ENCODE measurements around the gene ZSCAN22. TPM values are rescaled to one million over a fixed set of nuclear protein-coding genes. Genes with fewer than 3 reads are reported as not detected.

Gene ZSCAN22
- total and polyA plus RNA-seq, 2 of the 13 experiments (the other 11 are each of a cell fraction or from before 2014, with no cell fraction given): 2.5 to 3.5 TPM

- TF ChIP-seq ARID2 (CRISPR knock-in tag; IDR thresholded peaks at IDR 0.05; ENCODE audit: borderline replicate concordance): 0 out of 2 replicates have a peak, but pooled peaks have one; percentile 51
- no peak for TF ChIP-seq ZMYM3 (CRISPR knock-in tag; IDR thresholded peaks at IDR 0.05)
- no peak for TF ChIP-seq ZNF138 (CRISPR knock-in tag; IDR thresholded peaks at IDR 0.05; ENCODE audit: low read depth)
- no peak for TF ChIP-seq ATF2 (CRISPR knock-in tag; IDR thresholded peaks at IDR 0.05)
- peak; percentile 5; the same call in 1 of the 2 replicates for TF ChIP-seq ZSCAN9 (CRISPR knock-in tag; IDR thresholded peaks at IDR 0.05; ENCODE audit: borderline replicate concordance)
- no peak for TF ChIP-seq ATM (IDR thresholded peaks at IDR 0.05; ENCODE audit: borderline replicate concordance)
- no peak for TF ChIP-seq ARNT (IDR thresholded peaks at IDR 0.05)
- TF ChIP-seq PLRG1 (conservative IDR thresholded peaks at IDR 0.05): no peak
- TF ChIP-seq ZNF501 (CRISPR knock-in tag; IDR thresholded peaks at IDR 0.05): peak; percentile 63; the same call in 1 of the 2 replicates
- TF ChIP-seq NR2C2 (CRISPR knock-in tag; IDR thresholded peaks at IDR 0.05; ENCODE audit: borderline replicate concordance): peak; percentile 77
- peak; percentile 19 for TF ChIP-seq TEAD3 (CRISPR knock-in tag; optimal IDR thresholded peaks at IDR 0.05; ENCODE audit: borderline replicate concordance)
- TF ChIP-seq ATF1 (CRISPR knock-in tag; IDR thresholded peaks at IDR 0.05): peak; percentile 27; the same call in 1 of the 2 replicates
- TF ChIP-seq ASH2L (IDR thresholded peaks at IDR 0.05; ENCODE audit: insufficient read length, low read depth, low read length): peak; percentile 9
- 0 out of 2 replicates have a peak, but pooled peaks have one; percentile 6 for TF ChIP-seq ZNF878 (CRISPR knock-in tag; IDR thresholded peaks at IDR 0.05)
- TF ChIP-seq HDAC2 (CRISPR knock-in tag; IDR thresholded peaks at IDR 0.05): no peak
- 0 out of 2 replicates have a peak, but pooled peaks have one; percentile 30 for TF ChIP-seq ZNF333 (CRISPR knock-in tag; IDR thresholded peaks at IDR 0.05; ENCODE audit: borderline replicate concordance)
- no peak for TF ChIP-seq NFAT5 (CRISPR knock-in tag; IDR thresholded peaks at IDR 0.05)
- TF ChIP-seq, protein P1, sequence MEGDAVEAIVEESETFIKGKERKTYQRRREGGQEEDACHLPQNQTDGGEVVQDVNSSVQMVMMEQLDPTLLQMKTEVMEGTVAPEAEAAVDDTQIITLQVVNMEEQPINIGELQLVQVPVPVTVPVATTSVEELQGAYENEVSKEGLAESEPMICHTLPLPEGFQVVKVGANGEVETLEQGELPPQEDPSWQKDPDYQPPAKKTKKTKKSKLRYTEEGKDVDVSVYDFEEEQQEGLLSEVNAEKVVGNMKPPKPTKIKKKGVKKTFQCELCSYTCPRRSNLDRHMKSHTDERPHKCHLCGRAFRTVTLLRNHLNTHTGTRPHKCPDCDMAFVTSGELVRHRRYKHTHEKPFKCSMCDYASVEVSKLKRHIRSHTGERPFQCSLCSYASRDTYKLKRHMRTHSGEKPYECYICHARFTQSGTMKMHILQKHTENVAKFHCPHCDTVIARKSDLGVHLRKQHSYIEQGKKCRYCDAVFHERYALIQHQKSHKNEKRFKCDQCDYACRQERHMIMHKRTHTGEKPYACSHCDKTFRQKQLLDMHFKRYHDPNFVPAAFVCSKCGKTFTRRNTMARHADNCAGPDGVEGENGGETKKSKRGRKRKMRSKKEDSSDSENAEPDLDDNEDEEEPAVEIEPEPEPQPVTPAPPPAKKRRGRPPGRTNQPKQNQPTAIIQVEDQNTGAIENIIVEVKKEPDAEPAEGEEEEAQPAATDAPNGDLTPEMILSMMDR (CRISPR knock-in tag; IDR thresholded peaks at IDR 0.05): peak; percentile 52
- TF ChIP-seq ZSCAN31 (CRISPR knock-in tag; IDR thresholded peaks at IDR 0.05; ENCODE audit: low read depth): no peak
- no peak for TF ChIP-seq ZNF576 (CRISPR knock-in tag; IDR thresholded peaks at IDR 0.05)
- TF ChIP-seq ZNF256 (CRISPR knock-in tag; conservative IDR thresholded peaks at IDR 0.05): 0 out of 2 replicates have a peak, but pooled peaks have one; percentile 29
- TF ChIP-seq ZNF558 (CRISPR knock-in tag; IDR thresholded peaks at IDR 0.05; ENCODE audit: borderline replicate concordance): peak; percentile 66; the same call in 1 of the 2 replicates
Observed at GRCh38 chr19:58387338-58388174, 60.8 kb downstream of the ZSCAN22 start (continued).
